Sigmoid colon (tissue), 4 donors: ENCODE data around the gene SND1.

Experiments
- CTCF ChIP-seq, 4 experiments: fragments of 450-650 bp in 3 of 4; fragments of 200-600 bp in 1 of 4; IDR thresholded peaks; one replicate each; pipeline ENCODE4 v1.5.1; 2016 to 2019; ENCODE audit warnings: antibody characterized with exemption in 4 of 4, mild to moderate bottlenecking in 3 of 4, moderate library complexity in 2 of 4
- EP300 ChIP-seq, 4 donors: sonication (generic); formaldehyde crosslinking; IDR thresholded peaks; one replicate each; pipeline ENCODE4 v1.6.1; 2017; ENCODE audit warnings: antibody characterized with exemption in 4 of 4
- POLR2A ChIP-seq, 2 donors: fragments of 450-650 bp; IDR thresholded peaks; one replicate each; pipeline ENCODE4 v1.6.1; 2016; ENCODE audit warnings: antibody characterized with exemption in 2 of 2, mild to moderate bottlenecking in 2 of 2, moderate library complexity in 2 of 2
- POLR2AphosphoS5 ChIP-seq, 4 donors: sonication (generic); formaldehyde crosslinking; IDR thresholded peaks; one replicate each; pipeline ENCODE4 v1.6.1; 2017; ENCODE audit warnings: antibody characterized with exemption in 4 of 4

- TF ChIP-seq CTCF (IDR thresholded peaks at IDR 0.05) (no peak), EP300 (IDR thresholded peaks at IDR 0.05) (no peak), POLR2A (IDR thresholded peaks at IDR 0.05) (no peak), POLR2AphosphoS5 (IDR thresholded peaks at IDR 0.05) (no peak)
Observed at GRCh38 chr7:128004623-128005022, 352.6 kb downstream of the SND1 start.
